GM21619 (cell line): ENCODE measurements around the gene FAM124A.

Experiments used
- ATAC-seq: cut with Tn5 transposase; IDR thresholded peaks from one replicate; pipeline ENCODE4 v1.9.1; 2021; ENCODE audit not compliant: unreplicated experiment

FAM124A gene

DNA sequence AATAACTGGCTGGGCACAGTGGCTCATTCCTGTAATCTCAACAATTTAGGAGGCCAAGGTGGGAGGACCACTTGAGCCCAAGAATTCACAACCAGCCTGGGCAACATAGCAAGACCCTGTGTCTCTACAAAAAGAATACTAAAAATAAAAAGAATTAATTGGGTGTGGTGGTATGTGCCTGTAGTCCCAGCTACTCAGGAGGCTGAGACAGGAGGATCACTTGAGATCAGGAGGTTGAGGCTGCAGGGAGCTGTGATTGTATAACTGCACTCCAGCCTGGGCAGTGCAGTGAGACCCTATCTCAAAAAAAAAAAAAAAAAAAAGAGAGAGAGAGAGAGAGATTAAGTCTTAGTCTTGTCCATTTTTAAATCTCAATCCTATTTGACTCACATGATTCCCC lies 81.7 kb downstream of the FAM124A start:
- ATAC-seq = no peak

DNA sequence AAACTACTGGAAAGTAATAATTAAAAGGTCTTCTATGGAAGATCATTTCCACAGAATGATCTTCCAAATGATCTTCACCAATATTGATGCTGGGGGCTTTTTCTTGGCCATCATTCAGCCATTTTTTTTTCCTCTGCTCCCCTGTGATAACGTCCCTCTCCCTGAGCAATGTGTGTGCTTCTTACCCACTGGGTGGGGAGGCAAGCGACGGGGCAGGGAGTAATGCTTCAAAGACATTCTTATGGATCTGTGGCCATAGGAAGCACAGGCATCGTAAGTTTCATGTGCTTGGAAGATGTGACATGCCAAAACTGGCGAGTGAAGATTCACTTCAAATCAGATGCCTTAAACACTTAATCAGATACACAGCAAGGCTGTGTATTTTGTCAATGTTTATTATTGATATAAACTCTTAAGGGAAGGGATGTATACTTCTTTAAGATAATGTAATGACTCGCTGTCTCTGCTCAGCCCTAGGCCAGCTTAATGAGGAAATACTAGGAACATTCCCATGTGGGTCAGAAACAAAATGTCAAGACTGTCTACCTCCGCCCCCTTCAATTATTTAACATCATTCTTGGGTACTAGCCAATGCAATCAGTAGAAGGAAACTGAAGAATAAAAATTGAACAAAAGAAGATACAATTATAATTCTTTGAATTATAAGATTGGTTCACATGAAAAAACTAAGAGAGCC lies 83.2 kb downstream of the FAM124A start:
- ATAC-seq = no peak

DNA sequence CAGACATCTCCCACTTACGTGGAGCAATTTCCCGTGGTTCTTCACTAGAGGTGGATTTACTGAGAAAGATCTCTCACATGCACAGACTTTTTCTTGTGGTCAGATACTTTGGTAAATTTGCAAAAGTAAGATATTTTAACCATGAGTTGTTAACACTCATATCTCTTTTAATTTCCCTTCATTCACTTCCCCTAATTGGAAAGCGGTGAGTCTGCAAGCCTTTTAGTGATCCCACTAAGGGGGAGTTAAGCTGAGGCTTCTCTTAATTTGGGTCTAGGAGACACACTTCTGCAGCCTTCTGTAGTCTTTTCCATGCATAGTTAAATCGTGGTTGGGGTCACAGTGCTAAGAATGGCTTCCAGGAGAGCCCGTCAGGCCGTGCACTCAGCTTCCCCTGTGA lies 86.6 kb downstream of the FAM124A start:
- ATAC-seq = no peak

DNA sequence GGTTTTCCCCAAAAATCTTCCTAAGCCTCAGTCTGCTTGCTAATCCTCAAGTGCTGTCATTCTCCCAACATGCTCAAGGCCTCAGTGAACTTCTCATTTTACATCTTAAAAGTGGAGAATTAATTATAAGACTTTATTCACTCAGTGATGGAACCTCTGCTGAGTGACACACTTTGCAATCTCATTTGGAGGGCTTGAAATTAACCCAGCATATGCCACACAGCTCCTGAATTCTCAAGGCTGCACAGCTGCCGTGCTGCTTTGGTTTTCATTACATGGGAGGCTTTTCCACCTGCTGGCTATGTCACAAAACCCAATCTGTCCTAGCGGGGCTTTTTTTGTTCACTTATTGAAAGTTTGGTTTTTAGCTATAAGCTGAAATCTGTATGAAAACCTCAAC lies 89.0 kb downstream of the FAM124A start:
- no peak for ATAC-seq

DNA sequence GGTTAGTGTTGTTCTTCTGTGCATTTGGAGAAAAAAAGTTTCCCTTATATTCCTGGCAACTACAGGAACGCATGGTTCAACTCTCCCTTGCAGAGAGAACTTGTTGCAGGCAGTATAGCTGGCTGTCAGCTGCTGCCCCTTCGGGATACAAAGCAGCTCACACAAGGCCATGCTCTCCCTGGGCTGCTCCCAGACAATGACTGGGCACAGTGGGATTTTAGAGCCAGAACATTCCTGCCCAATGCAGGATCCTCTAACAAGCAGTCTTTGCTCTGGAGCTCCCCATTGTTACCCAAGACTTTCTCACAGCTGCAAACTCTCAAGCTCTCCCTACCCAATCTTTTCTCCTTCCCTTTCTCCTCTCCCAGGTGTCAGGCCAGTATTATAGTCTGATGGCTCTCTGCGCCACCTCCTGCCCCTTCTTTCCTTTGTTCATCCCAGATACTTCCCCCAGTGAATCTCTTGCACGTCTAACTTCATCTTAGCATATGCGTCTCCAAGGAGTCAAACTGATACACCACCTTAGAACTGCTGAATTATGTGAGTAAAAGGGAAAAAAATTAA lies 89.8 kb downstream of the FAM124A start:
- ATAC-seq = no peak

DNA sequence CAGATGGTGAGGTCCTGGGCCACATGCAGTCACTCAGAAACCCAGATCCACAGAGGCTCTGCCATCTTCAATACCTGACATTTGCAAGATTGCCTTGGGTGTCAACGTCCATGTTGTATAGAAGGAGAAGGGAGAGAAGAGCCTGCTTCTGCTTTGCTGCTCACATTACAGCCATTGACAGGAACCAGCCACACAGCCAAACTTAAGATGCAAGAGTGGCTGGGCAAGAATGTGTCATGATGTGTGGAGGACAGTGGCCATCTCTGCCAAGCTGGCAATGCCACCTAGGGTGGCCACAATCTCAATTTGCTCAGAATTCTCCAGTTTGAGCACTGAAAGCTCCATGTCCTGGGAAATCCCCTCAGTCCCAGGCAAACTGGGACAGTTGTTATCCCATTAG lies 91.4 kb downstream of the FAM124A start:
- ATAC-seq = no peak

DNA sequence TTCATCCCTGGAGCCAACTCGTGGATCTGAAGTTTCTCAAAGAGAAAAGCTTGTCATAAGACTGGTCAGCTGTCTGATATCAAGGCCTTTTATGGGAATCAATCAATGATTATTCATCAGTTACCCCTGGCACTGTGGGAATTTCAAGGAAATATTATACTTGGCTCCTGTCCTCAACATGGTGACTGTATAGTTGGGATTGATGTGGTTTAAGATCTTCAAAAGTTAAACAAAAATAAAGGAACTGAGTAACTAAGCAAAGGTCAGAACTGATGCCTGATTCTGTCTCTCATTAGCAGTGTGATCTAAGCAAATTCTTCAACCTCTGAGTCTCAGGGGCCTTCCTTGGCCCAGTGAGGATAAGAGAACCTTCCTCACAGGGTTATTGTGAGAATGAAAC lies 95.1 kb downstream of the FAM124A start:
- no peak for ATAC-seq

DNA sequence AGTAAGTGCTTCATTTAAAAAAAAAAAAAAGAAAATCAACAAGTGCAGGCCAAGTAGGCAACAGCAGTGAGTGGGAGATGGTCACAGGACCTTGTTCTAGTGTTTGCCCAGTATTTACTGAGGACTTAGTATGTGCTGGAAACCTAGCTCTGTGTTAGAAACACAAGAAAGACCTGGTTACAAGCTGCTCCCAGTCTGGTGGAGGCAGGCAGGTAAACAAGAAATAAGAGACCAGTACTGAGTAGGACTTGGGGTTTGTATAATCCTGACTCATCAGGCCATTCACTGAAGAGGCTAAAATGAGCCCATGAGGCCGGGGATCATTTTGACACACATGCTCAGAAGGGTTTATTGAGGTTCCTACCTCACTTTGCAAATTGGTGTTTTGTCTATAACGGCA lies 95.8 kb downstream of the FAM124A start:
- ATAC-seq = no peak

DNA sequence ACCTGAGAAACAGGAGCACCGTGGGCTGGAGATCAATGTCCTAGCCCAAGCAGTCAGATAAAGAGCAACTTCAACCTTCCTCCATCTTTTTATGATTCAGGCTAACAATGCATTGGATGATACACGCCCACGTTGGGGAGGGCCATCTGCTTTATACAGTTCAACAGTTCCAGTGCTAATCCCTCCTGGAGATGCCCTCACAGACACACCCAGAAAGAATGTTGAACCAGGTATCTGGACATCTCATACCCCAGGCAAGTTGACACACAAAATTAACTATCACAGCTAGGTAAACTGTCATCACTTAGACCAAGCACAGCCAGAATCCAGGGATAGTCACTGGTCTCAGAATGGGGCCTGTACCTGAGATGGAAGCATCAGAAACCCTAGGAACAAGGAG lies 96.7 kb downstream of the FAM124A start:
- ATAC-seq = no peak

DNA sequence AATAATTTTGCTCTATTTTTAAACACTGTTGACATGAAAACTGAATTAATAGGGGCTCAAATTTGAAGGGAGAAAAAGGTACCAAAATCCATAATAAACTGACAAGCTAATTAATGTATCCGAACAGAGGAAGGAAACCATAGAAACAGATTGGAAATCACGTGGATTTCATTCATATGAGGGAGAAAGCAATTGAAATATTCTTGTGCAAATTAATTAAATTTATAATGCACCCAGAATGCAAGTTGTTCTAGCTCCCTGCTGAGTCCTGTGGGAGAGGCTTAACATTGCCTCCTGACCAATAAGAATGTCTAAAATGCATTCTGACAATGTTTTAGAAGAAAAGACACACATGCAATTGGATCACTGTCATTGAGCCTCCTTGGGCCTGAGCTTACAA lies 99.6 kb downstream of the FAM124A start:
- ATAC-seq = no peak

DNA sequence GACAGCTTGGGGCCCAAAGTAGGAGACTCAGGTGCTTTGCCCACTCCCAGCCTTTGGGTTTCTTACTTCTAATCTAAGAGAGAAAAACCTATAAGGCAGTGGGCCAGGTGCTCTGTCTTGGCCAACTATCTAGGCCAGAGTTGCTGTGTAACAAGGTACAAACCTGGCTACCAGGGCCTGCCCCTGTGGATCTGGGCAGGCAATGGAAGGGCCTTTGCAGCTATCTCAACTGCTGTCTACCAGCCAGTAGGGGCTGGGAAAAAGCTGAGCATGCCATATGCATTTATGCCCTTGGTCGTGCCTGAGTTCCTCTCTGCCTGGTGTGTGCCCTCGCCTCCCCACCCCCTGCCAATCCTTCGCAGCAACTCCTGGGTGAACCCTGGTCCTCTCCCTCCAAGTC lies 100.6 kb downstream of the FAM124A start:
- ATAC-seq = no peak

DNA sequence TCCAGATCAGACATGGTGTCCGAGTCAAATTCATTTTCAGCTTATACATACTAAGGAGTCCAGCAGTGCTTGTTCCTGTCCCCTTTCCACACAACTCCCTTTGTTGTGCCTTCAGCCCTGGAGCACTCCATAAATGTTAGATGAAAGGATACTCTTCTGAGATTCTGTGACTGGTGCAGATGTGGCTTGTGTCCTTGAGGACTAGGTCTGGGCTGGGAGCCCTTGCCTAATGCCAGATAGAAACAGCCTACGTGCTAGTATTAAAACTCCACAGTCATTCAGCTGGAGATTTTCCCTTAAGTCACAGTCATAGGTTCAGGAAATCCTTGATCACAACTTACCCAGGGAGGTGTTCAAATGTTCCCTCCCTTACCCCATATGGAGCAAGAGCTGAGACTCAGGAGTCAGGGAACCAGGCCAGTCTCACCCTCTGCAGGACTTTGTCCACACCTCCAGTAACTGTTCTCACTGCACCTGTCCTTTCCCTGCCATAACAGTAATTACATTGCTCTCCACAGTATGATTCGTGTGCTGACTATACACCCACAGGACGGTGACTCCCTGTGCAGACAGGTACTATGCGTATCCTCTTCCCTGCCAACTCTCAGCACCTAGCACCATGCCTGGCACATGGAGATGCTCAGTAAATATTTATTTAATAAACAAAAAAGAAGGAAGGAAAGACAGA lies 101.8 kb downstream of the FAM124A start:
- no peak for ATAC-seq

DNA sequence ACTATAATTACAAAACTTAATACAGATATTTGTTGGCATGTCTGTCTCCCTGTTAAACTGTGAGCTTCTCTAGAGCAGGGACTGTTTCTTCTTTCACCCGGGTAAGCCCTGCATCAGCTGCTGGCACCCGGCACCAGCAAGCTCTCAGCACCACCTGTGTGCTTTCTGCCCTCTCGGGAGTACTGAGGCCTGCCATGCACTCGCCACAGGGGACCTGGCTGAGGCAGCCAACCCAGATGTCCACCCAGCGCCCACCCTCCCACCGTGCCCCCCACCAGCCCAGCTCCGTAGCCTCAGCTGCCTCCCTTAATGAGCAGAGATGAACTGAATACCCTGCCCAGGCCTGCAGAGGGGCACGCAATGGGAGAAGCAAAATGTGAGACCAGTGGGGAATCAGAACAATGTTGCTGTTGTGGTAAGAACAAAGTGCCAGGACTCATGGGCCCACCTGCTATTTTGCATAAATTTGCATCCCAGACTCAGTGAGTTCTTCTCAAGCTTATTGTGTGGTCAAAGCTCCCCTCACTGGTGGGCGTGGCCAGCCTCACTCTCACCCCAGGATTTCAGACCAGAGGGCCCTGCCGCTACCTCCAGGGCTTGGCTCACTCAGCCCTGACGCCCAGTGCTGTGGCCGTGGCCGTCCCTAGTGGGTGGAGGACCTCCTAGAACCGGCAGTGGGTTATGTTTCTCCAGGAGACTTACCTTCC lies 102.7 kb downstream of the FAM124A start:
- ATAC-seq = no peak

DNA sequence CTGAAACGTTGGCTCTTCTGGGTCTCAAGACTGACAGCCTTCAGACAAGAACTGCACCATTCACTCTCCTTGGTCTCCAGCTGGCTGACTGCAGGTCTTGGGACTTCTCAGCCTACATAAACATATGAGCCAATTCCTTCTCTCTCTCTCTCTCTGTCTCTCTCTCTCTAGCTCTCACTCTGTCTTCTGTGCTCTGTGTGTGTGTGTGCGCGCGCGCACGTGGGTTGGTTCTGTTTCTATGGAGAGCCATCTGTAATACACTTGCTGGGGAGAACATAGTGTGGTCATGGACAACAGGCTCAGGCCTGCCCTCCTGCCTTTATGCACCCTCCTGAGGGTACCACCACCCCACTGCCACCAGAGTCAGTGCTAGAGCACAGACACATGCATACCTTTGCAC lies 103.6 kb downstream of the FAM124A start:
- no peak for ATAC-seq

DNA sequence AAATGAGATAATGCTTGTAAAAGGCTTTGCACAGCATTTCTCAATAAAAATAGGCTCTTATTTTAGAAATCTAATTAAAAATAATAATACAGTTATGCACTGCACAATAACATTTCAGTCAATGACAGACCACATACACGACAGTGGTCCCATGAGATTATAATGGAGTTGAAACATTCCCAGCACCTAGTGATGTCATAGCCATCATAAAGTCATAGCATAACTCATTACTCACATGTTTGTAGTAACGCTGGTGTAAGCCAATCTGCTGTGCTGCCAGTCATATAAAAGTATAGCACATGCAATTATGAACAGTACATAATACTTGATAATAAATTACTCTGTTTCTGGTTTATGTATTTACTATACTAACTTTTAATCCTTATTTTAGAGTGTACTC lies 104.6 kb downstream of the FAM124A start:
- ATAC-seq = no peak

DNA sequence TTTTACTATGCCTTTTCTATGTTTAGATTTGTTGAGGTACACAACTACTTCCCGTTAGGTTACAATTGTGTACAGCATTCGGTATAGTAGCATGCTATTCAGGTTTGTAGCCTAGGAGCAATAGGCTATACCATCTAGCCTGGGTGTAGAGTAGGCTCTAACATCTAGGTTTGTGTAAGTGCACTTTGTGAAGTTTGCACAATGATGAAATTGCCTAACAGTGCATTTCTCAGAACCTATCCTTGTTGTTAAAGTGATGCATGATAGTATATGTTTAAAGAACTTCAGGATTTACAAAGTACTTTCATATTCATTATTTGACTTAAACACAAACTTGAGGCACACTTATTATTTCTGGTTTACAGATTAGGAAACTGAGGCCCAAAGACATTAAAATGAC lies 105.8 kb downstream of the FAM124A start:
- ATAC-seq = no peak

DNA sequence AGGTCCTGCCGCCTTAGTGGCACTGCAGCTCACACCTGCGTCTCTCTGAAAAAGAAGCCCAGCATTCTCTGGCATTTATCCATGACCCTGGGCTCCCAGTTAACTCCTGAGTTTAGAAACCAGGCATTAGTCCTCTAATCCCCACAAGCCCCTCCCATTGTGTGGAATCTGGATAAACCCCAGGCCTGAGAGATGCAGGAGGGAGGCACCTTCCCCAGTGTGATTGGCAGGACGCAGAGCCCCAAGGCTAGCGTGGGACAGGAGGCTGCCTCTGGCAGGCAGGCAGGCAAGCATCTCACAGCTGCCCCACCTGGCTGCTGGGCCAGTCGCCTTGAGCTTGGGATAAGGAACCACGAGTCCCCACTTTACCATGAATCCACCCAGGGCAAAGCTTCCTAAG lies 106.3 kb downstream of the FAM124A start:
- ATAC-seq = no peak

DNA sequence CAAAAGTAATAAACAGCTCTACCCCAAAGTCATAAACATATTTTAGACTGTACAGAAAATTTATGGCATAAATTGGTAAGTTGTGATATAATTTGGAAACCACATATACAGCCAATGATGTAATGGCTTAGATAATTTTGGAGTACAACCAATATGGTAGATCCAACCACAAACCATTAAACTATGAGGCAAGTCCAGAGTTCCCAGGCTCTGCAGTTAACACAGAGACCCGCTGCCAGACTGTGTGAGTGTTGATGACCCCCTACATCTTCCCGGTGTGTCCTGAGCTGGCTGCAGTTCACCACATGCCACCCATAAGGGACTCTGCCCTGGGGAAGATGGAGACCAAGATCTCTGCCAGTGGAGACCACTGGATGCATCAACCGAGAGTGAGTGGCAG lies 107.4 kb downstream of the FAM124A start:
- no peak for ATAC-seq

DNA sequence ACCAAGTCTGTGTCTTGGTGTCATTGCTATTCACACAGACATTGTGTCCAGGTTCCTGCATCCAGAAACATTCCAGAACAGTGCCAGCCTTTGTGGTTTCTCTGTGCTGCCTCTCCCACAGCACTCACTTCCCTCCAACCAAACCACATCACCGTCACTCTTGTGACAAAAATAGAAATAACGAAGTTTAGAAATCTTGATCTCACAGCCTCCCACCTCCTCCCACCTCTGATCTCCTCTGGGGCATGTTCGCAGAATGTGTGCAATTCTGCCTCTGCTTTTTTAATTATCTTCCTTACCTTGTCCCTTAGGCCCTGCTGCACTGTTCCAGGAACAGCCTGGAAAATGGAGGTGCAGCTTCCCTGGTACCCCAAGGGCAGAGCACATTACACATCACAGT lies 108.6 kb downstream of the FAM124A start:
- ATAC-seq = no peak

DNA sequence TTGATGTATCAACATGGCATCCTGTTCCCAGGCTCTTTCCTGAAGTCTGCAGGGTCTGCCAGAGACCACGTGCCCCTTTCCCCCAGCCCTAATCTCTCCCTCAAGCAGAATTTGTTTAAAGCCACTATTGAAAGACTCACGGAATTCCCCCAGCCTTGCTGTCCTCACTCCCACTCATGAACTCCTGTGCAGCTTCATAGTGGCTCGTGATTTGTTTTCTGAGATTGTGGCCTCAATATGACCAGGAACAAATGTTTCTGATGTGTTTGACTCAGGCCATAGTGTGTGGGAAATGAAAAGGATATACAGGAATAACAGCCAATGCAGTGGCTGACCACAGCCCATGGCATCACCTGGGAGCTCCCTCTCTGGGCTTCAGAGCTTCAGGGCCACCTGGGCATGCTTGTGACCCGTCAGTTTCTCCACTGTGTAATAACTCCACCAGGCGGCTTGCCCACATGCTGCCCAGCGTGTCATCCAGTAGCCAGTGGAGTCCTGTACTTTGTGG lies 109.2 kb downstream of the FAM124A start:
- ATAC-seq = peak; percentile 47

DNA sequence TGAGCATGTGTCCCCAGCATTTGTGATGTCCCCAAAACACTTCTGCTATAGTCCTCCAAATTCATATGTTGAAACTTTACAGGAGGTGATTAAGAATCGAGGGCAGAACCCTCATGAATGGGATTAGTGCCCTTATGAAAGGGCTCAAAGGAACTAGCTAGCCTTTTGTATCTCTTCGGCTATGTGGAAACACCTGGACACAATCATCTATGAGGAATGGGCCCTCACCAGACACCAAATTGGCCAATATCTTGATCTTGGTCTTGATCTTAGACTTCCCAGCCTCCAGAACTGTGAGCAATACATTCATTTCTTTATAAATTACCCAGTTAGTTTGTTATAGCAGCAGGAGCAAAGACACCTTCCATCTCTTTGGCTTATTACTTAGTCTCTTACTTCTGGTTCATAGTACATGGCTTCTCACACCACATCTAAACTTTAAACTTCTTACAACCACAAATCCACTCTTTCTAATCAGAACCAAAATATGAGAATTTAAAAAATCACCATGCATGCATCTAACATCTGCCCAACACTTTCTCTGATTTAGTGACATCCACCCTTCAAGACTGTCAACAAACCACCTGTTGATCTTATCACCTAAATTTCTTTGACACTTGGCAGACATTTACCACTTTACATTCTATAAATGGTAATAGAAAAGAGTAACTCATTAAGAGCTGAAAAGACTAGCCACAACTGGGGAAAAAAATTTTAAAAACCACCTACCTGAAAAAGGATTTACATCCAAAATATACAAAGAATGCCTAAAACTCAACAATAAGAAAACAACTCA lies 110.6 kb downstream of the FAM124A start:
- ATAC-seq = no peak
